ENCODE data around the gene CCDC195.
"Not testable (repeated sequence)": the region's sequence is repeated elsewhere in the genome, so short reads cannot be mapped to it uniquely, and the experiment has no call there.

Gene CCDC195

GRCh38 chr2:224689539-224689938 lies 26.6 kb downstream of the CCDC195 start:
- no peak for DNase-seq

GRCh38 chr2:224688997-224689396 lies 27.2 kb downstream of the CCDC195 start:
- no peak for DNase-seq

- DNase-seq, result no peak
These were observed 29.0 kb downstream of the CCDC195 start for GRCh38 chr2:224687156-224687555.

GRCh38 chr2:224685121-224685520 lies 31.0 kb downstream of the CCDC195 start:
- DNase-seq, result no peak

- DNase-seq, result no peak
These were observed 34.0 kb downstream of the CCDC195 start for GRCh38 chr2:224682134-224682533.

- DNase-seq, result no peak
These were observed 44.4 kb downstream of the CCDC195 start for GRCh38 chr2:224671731-224672130.

- DNase-seq, result no peak
These were observed 46.0 kb downstream of the CCDC195 start for GRCh38 chr2:224670203-224670602.

- peak; percentile 8 for DNase-seq
These were observed 46.7 kb downstream of the CCDC195 start for GRCh38 chr2:224669449-224669848.

- DNase-seq, result no peak
These were observed 47.8 kb downstream of the CCDC195 start for GRCh38 chr2:224668123-224668909.

- DNase-seq, result no peak
These were observed 49.1 kb downstream of the CCDC195 start for GRCh38 chr2:224666951-224667553.

- not testable (repeated sequence) for DNase-seq
These were observed 52.8 kb downstream of the CCDC195 start for GRCh38 chr2:224663322-224663721.

GRCh38 chr2:224661708-224662107 lies 54.5 kb downstream of the CCDC195 start:
- not testable (repeated sequence) for DNase-seq

- DNase-seq, result no peak
These were observed 56.5 kb downstream of the CCDC195 start for GRCh38 chr2:224659714-224660113.

GRCh38 chr2:224658780-224659405 lies 57.3 kb downstream of the CCDC195 start:
- DNase-seq, result no peak

- no peak for DNase-seq
These were observed 58.8 kb downstream of the CCDC195 start for GRCh38 chr2:224657349-224657748.

- DNase-seq, result no peak
These were observed 61.1 kb downstream of the CCDC195 start for GRCh38 chr2:224655006-224655537.
